ENCODE data around the gene CTNNBL1. TPM values are rescaled to one million over a fixed set of nuclear protein-coding genes. Genes with fewer than 3 reads are reported as not detected.
"Not testable (repeated sequence)": the region's sequence is repeated elsewhere in the genome, so short reads cannot be mapped to it uniquely, and the experiment has no call there.

CTNNBL1 gene
- total RNA-seq, 1 donor from 2014 or later: 87.7 TPM

DNA sequence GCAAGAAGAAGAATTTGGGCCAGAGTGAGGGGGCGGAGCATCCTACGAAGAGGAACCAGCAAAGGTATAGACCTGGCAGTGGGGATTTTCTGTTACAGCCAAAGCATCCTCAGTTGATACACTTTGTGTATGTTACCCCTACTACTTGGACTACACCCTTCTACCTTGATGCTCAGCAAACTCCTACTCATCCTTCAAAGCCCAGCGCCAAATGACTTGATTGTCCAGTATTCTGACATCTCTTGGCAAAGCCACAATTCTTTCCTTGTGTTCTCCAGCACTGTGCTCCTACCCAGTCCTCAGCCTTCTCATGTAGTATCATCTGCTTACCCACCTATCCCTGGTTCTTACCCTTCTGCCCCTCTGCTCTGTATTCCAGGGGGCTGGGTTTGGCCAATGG lies 21.7 kb upstream of the CTNNBL1 start:
- TF ChIP-seq CTCF (conservative IDR thresholded peaks at IDR 0.05): no peak
- no peaks in the 10 kb centered on the region for H3K9me3 Mint-ChIP-seq
- H3K27me3 Mint-ChIP-seq (ENCODE audit: low read depth): peaks cover 27% of the 10 kb centered on the region
- DNase-seq (ENCODE audit: low read depth, low spot score): no peak
- no peak overlapping the region for H3K27ac Mint-ChIP-seq (ENCODE audit: unreplicated experiment)
- no peak overlapping the region for H3K4me3 Mint-ChIP-seq
- H3K36me3 Mint-ChIP-seq (ENCODE audit: low read depth): no peaks in the 10 kb centered on the region
- peaks cover 28% of the 10 kb centered on the region for H3K4me1 Mint-ChIP-seq

DNA sequence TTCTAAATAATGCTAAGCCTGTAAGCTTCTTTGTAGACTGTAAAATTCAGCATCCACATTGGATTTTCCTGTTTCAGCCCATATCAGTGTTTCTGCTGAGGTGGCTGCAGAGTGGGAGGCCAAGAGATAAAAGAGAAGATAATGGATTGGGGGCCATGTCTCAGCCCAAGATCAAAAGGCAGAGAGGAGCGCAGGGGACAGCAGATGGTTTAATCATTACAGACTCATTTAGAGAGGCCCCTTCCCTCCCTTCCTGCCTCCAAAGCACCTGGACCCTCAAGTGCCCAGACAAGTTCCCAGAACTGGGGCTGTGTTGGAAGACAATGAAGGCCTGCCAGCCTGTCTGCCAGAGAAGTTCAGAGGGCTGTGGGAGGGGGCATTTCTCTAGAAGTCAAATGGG lies 20.4 kb upstream of the CTNNBL1 start:
- no peak overlapping the region for H3K4me3 Mint-ChIP-seq
- H3K27ac Mint-ChIP-seq (ENCODE audit: unreplicated experiment): peak overlapping the region; percentile 70
- H3K36me3 Mint-ChIP-seq (ENCODE audit: low read depth): no peaks in the 10 kb centered on the region
- H3K27me3 Mint-ChIP-seq (ENCODE audit: low read depth): peaks cover 34% of the 10 kb centered on the region
- DNase-seq (ENCODE audit: low read depth, low spot score): no peak
- H3K9me3 Mint-ChIP-seq: no peaks in the 10 kb centered on the region
- TF ChIP-seq CTCF (conservative IDR thresholded peaks at IDR 0.05): no peak
- H3K4me1 Mint-ChIP-seq: peaks cover 24% of the 10 kb centered on the region

GRCh38 chr20:37676440-37676839 lies 17.4 kb upstream of the CTNNBL1 start:
- H3K36me3 Mint-ChIP-seq (ENCODE audit: low read depth): no peaks in the 10 kb centered on the region
- no peak for DNase-seq (ENCODE audit: low read depth, low spot score)
- H3K27me3 Mint-ChIP-seq (ENCODE audit: low read depth): peaks cover 36% of the 10 kb centered on the region
- no peaks in the 10 kb centered on the region for H3K9me3 Mint-ChIP-seq
- H3K4me3 Mint-ChIP-seq: no peak overlapping the region
- TF ChIP-seq CTCF (conservative IDR thresholded peaks at IDR 0.05): no peak
- H3K27ac Mint-ChIP-seq (ENCODE audit: unreplicated experiment): no peak overlapping the region
- peaks cover 5% of the 10 kb centered on the region for H3K4me1 Mint-ChIP-seq

DNA sequence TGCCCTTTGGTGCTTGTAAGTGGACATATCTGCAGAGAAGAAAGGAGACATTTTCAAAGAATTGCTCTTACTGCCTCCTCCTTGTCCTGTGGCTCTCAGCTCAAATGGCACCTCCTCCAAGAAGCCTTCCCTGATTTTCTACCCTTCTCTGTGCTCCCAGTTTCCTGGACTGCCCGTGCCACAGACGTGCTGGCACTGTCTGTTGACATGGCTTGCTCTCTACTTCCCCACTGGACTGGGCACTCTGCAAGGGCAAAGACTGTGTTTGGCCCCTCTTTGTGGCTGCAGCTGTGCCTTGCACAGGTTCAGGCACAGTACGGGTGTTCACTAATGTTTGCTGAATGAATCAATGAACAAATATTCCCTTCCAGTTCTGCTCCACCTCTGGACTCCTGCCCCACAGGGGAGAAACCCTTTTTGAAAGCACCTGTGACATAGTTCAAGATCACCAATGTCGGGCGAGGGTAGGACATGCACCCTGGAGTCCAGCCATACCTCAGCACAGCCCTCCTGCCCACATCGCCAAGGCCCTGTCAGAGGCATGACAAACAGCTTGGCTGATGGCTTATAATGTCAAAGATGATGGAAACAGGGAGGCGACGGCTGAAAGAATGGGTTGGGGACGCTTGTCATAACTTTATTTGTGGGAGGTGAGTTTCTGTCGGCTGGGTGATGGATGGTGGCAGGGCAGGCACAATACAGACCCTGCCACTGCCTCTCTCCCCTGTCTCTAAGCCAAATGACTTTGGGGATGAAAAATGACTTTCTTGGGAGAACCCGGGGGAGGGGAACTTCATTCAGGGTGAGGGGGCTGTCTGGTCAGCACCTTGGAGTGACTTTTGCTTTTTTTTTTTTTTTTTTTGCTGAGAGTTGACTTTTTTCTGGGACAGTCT lies 15.6 kb upstream of the CTNNBL1 start:
- H3K36me3 Mint-ChIP-seq (ENCODE audit: low read depth): no peaks in the 10 kb centered on the region
- no peak for DNase-seq (ENCODE audit: low read depth, low spot score)
- no peak overlapping the region for H3K27ac Mint-ChIP-seq (ENCODE audit: unreplicated experiment)
- H3K9me3 Mint-ChIP-seq: no peaks in the 10 kb centered on the region
- H3K4me3 Mint-ChIP-seq: no peak overlapping the region
- H3K4me1 Mint-ChIP-seq: peaks cover 5% of the 10 kb centered on the region
- TF ChIP-seq CTCF (conservative IDR thresholded peaks at IDR 0.05): no peak
- peaks cover 46% of the 10 kb centered on the region for H3K27me3 Mint-ChIP-seq (ENCODE audit: low read depth)

- H3K36me3 Mint-ChIP-seq (ENCODE audit: low read depth); H3K4me3 Mint-ChIP-seq; H3K4me1 Mint-ChIP-seq; H3K27ac Mint-ChIP-seq (ENCODE audit: unreplicated experiment); DNase-seq (ENCODE audit: low read depth, low spot score); H3K9me3 Mint-ChIP-seq: not testable (repeated sequence)
- peaks cover 45% of the 10 kb centered on the region for H3K27me3 Mint-ChIP-seq (ENCODE audit: low read depth)
Observed at GRCh38 chr20:37679751-37680150, 14.1 kb upstream of the CTNNBL1 start.

GRCh38 chr20:37680420-37680819 lies 13.4 kb upstream of the CTNNBL1 start:
- no peak for TF ChIP-seq CTCF (conservative IDR thresholded peaks at IDR 0.05)
- DNase-seq (ENCODE audit: low read depth, low spot score): no peak
- no peaks in the 10 kb centered on the region for H3K4me1 Mint-ChIP-seq
- no peak overlapping the region for H3K27ac Mint-ChIP-seq (ENCODE audit: unreplicated experiment)
- H3K9me3 Mint-ChIP-seq: no peaks in the 10 kb centered on the region
- H3K4me3 Mint-ChIP-seq: no peak overlapping the region
- no peaks in the 10 kb centered on the region for H3K36me3 Mint-ChIP-seq (ENCODE audit: low read depth)
- H3K27me3 Mint-ChIP-seq (ENCODE audit: low read depth): peaks cover 50% of the 10 kb centered on the region
